Measurements from ENCODE around the gene STEAP3. TPM values are rescaled to one million over a fixed set of nuclear protein-coding genes. Genes with fewer than 3 reads are reported as not detected.

The STEAP3 gene
- total RNA-seq, 1 experiment from 2014 or later = 27.3 TPM

DNA sequence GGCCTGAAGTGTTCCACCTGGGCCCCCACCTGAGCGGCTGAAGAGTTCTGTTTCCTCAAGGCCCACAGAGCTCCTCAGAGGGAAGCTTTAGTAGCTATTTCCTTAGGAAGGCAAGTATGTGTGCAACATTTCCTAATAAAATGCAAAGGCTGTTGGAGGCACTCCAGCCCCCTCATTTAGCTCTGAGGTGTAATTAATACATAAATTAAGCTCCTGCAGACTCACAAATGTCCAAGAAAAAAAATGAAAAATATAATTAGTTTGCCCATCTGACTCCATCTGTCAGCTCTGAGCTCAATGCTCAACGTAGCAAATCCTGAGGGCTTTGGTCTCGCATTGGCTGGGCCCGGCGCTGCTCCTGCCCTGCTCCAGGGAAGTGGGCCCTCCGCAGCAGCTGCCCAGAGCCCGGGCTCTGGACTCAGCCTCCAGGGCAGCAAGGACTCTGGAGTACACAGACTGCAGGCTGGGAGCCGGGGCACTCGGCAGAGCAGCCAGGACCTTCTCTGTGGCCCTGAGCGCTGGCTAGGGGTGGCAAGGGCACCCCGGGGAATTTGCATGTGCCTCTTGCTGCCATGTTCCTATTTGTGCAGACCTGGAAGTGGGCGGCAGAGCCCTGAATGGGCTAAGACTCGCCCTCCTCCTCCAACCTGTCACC lies 41.7 kb upstream of the STEAP3 start:
- no peak overlapping the region for H2AFZ ChIP-seq (ENCODE audit: low read length)
- H3K4me1 ChIP-seq (ENCODE audit: insufficient read depth, low read length) = 0 out of 2 replicates have a peak, but pooled peaks cover 5% of the 10 kb centered on the region
- POLR2A ChIA-PET (ENCODE audit: unreplicated experiment) = no interaction called here
- H3K79me2 ChIP-seq (ENCODE audit: low read length) = no peaks in the 10 kb centered on the region
- ATAC-seq (no peak), DNase-seq (no peak)
- H3F3A ChIP-seq (ENCODE audit: low read length, unreplicated experiment) = no peaks in the 10 kb centered on the region
- CTCF ChIA-PET = interaction anchor here (0.7 kb wide), 1 partner anchor 56 kb away, joined by 4 read pairs; no protein-coding TSS in a partner anchor
- H3K9me2 ChIP-seq (replicated peaks; ENCODE audit: low read length) = no peaks in the 10 kb centered on the region
- H3K27me3 ChIP-seq (ENCODE audit: low read length) = no peaks in the 10 kb centered on the region
- BruUV-seq (replicated peaks) = no TSS peak
- H3K36me3 ChIP-seq (ENCODE audit: low read depth, low read length) = no peaks in the 10 kb centered on the region
- H3K9ac ChIP-seq (ENCODE audit: low read length) = no peak overlapping the region
- H3K27ac ChIP-seq (ENCODE audit: low read length) = no peak overlapping the region
- H3K4me2 ChIP-seq (ENCODE audit: low read length) = no peak overlapping the region
- H3K9me3 ChIP-seq (ENCODE audit: low read length) = no peaks in the 10 kb centered on the region
- intact Hi-C loops (cut with micrococcal nuclease) = no loop called here
- no peak overlapping the region for H3K4me3 ChIP-seq (ENCODE audit: low read length)
- TF ChIP-seq EZH2phosphoT487 (IDR thresholded peaks at IDR 0.05; ENCODE audit: borderline replicate concordance, low read length) (no peak), EZH2 (IDR thresholded peaks at IDR 0.05; ENCODE audit: low read length, unreplicated experiment) (no peak)
- H4K20me1 ChIP-seq (ENCODE audit: low read length) = no peaks in the 10 kb centered on the region

DNA sequence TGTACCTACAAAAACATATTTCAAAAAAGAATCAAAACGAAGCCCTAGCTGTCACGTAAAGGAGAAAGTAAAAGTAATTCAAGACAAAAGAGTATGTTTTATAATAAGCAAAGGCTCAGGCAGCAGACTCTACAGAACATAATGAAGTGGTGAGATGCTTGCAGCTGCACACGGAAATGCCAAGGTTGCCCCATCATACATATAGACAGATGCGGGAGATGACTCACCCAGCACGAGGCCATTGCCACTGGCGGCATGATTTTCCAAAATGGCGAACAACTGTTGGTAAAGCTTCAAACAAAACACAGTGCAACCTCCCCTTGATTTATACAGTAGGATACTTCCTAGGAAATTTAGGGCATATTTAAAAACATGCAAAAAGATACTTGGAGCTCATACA lies 39.1 kb upstream of the STEAP3 start:
- no peak for ATAC-seq

DNA sequence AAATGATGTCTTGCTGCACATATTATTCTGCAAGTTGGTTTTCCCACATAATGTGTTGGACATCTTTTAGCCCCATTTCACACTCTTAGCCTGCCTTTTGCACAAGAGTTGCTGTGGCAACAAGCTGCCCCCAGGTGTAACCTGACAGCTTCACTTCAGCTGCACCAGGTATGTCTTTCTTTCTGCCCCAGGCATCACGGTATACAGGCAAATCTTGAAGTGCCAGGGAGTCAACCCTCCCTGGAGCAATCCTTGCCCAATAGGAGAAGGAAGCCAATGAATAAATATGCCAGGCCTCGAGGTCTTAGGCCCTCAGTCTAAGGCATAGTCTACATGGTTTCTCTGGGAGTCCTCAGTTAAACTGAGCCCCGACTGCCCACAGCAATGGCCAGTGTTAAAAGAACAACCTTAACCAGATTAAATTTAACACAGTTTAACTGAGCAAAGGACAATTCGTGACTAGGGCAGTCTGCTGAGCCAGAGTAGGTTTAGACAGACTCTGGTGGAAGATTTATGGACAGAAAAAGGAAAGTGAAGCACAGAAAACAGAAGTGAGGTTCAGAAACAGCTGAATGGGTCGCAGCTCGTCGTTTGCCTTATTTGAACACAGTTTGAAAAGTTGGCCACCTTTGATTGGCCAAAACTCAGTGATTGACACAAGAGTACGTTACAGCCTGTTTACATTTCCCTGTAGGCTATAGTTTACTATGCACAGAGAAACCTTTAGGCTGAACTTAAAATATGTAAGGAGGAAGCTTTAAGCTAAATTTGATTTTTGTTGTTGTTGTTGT lies 33.1 kb upstream of the STEAP3 start:
- Histone ChIP-seq H3K79me2 (ENCODE audit: low read length) (no peaks in the 10 kb centered on the region), H3K9me2 (replicated peaks; ENCODE audit: low read length) (no peaks in the 10 kb centered on the region), H3F3A (ENCODE audit: low read length, unreplicated experiment) (no peaks in the 10 kb centered on the region), H3K9ac (ENCODE audit: low read length) (no peak overlapping the region), H3K4me2 (ENCODE audit: low read length) (no peak overlapping the region), H3K27me3 (ENCODE audit: low read length) (no peaks in the 10 kb centered on the region), H3K4me1 (ENCODE audit: insufficient read depth, low read length) (0 out of 2 replicates have a peak, but pooled peaks cover 3% of the 10 kb centered on the region), H3K27ac (ENCODE audit: low read length) (no peak overlapping the region), H3K4me3 (ENCODE audit: low read length) (no peak overlapping the region), H3K36me3 (ENCODE audit: low read depth, low read length) (no peaks in the 10 kb centered on the region), H2AFZ (ENCODE audit: low read length) (no peak overlapping the region), H3K9me3 (ENCODE audit: low read length) (no peaks in the 10 kb centered on the region), H4K20me1 (ENCODE audit: low read length) (no peaks in the 10 kb centered on the region)
- ChIA-PET POLR2A (ENCODE audit: unreplicated experiment) (no interaction called here), CTCF (no interaction called here)
- DNase-seq (no peak), ATAC-seq (no peak)
- intact Hi-C loops (cut with micrococcal nuclease) = no loop called here
- no peak for TF ChIP-seq EZH2phosphoT487 (IDR thresholded peaks at IDR 0.05; ENCODE audit: borderline replicate concordance, low read length)
- no peak for TF ChIP-seq EZH2 (IDR thresholded peaks at IDR 0.05; ENCODE audit: low read length, unreplicated experiment)
- TF ChIP-seq, protein P1, sequence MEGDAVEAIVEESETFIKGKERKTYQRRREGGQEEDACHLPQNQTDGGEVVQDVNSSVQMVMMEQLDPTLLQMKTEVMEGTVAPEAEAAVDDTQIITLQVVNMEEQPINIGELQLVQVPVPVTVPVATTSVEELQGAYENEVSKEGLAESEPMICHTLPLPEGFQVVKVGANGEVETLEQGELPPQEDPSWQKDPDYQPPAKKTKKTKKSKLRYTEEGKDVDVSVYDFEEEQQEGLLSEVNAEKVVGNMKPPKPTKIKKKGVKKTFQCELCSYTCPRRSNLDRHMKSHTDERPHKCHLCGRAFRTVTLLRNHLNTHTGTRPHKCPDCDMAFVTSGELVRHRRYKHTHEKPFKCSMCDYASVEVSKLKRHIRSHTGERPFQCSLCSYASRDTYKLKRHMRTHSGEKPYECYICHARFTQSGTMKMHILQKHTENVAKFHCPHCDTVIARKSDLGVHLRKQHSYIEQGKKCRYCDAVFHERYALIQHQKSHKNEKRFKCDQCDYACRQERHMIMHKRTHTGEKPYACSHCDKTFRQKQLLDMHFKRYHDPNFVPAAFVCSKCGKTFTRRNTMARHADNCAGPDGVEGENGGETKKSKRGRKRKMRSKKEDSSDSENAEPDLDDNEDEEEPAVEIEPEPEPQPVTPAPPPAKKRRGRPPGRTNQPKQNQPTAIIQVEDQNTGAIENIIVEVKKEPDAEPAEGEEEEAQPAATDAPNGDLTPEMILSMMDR (conservative IDR thresholded peaks at IDR 0.05; ENCODE audit: low read depth, low read length) = no peak
- no TSS peak for BruUV-seq (replicated peaks)

More for the DNA sequence above, 39.1 kb upstream of the STEAP3 start:
- H3K4me3 ChIP-seq (ENCODE audit: low read length) = no peak overlapping the region
- no peak for DNase-seq
- H3F3A ChIP-seq (ENCODE audit: low read length, unreplicated experiment) = no peaks in the 10 kb centered on the region
- H3K79me2 ChIP-seq (ENCODE audit: low read length) = no peaks in the 10 kb centered on the region
- intact Hi-C loops (cut with micrococcal nuclease) = no loop called here
- H3K9ac ChIP-seq (ENCODE audit: low read length) = no peak overlapping the region
- H3K27me3 ChIP-seq (ENCODE audit: low read length) = no peaks in the 10 kb centered on the region
- ChIA-PET CTCF (no interaction called here), POLR2A (ENCODE audit: unreplicated experiment) (no interaction called here)
- TF ChIP-seq, protein P1 (conservative IDR thresholded peaks at IDR 0.05; ENCODE audit: low read depth, low read length) = no peak
- TF ChIP-seq EZH2phosphoT487 (IDR thresholded peaks at IDR 0.05; ENCODE audit: borderline replicate concordance, low read length) = no peak
- TF ChIP-seq EZH2 (IDR thresholded peaks at IDR 0.05; ENCODE audit: low read length, unreplicated experiment) = no peak
- H3K4me2 ChIP-seq (ENCODE audit: low read length) = no peak overlapping the region
- H3K9me3 ChIP-seq (ENCODE audit: low read length) = no peaks in the 10 kb centered on the region
- H3K9me2 ChIP-seq (replicated peaks; ENCODE audit: low read length) = no peaks in the 10 kb centered on the region
- no peak overlapping the region for H2AFZ ChIP-seq (ENCODE audit: low read length)
- no peak overlapping the region for H3K27ac ChIP-seq (ENCODE audit: low read length)
- no TSS peak for BruUV-seq (replicated peaks)
- no peaks in the 10 kb centered on the region for H3K36me3 ChIP-seq (ENCODE audit: low read depth, low read length)
- 0 out of 2 replicates have a peak, but pooled peaks cover 1% of the 10 kb centered on the region for H3K4me1 ChIP-seq (ENCODE audit: insufficient read depth, low read length)
- H4K20me1 ChIP-seq (ENCODE audit: low read length) = no peaks in the 10 kb centered on the region

Measured in PC-3 (cell line).